NB4 (cell line): Measurements from ENCODE around the gene CXADR.

Experiments used
- DNase-seq: peaks from one replicate; pipeline ENCODE4 v3.0.0; 2010; ENCODE audit warnings: low read depth
- H3K4me3 ChIP-seq: one replicate; pipeline ENCODE4 v1.5.1; 2011; ENCODE audit warnings: mild to moderate bottlenecking, low read depth, low read length, moderate library complexity
- CTCF ChIP-seq: IDR thresholded peaks from one replicate; pipeline ENCODE4 v1.5.1; 2012; ENCODE audit warnings: low read depth, low read length
- MAX ChIP-seq: IDR thresholded peaks from 2 replicates; pipeline ENCODE4 v1.6.1; 2011; ENCODE audit warnings: low read depth, low read length
- MYC ChIP-seq: IDR thresholded peaks from 2 replicates; pipeline ENCODE4 v1.6.1; 2011; ENCODE audit warnings: low read depth, low read length
- POLR2A ChIP-seq: IDR thresholded peaks from 2 replicates; pipeline ENCODE4 v1.6.1; 2011; ENCODE audit warnings: mild to moderate bottlenecking; ENCODE audit not compliant: insufficient read length; ENCODE audit errors: extremely low read depth

The CXADR gene

GRCh38 chr21:17611414-17612022, 98.7 kb downstream of the CXADR start:
- no peak for TF ChIP-seq MYC
- TF ChIP-seq CTCF = no peak
- no peak for TF ChIP-seq MAX
- TF ChIP-seq POLR2A = no peak
- H3K4me3 ChIP-seq = peak overlapping the region; percentile 62
- DNase-seq = peak; percentile 69

GRCh38 chr21:17612023-17612564, 99.3 kb downstream of the CXADR start:
- TF ChIP-seq POLR2A (no peak), CTCF (no peak), MYC (no peak), MAX (no peak)

GRCh38 chr21:17612565-17613241, 99.9 kb downstream of the CXADR start, which contains the start of gene BTG3:
BTG3 (minus strand) TSS chr21:17612901; CDS start chr21:17609144, 3,757 bp downstream.
- no peak for TF ChIP-seq MYC
- no peak for TF ChIP-seq MAX
- TF ChIP-seq CTCF = no peak
- TF ChIP-seq POLR2A = no peak

More at GRCh38 chr21:17612023-17612564, 99.3 kb downstream of the CXADR start:
- peak overlapping the region; percentile 62 for H3K4me3 ChIP-seq
- peak; percentile 15 for DNase-seq

GRCh38 chr21:17613242-17613676, 100.4 kb downstream of the CXADR start:
- H3K4me3 ChIP-seq = no peak overlapping the region
- no peak for DNase-seq
- TF ChIP-seq MAX = no peak
- TF ChIP-seq MYC = no peak
- no peak for TF ChIP-seq POLR2A
- no peak for TF ChIP-seq CTCF

More at GRCh38 chr21:17612565-17613241, 99.9 kb downstream of the CXADR start, which contains the start of gene BTG3:
- peak within 1 kb of the TSS; percentile 62 for H3K4me3 ChIP-seq
- DNase-seq = peak; percentile 59

- no peak for DNase-seq
- TF ChIP-seq MYC (no peak), CTCF (no peak), POLR2A (no peak), MAX (no peak)
- no peak overlapping the region for H3K4me3 ChIP-seq
Observed at GRCh38 chr21:17616831-17617230, 104.0 kb downstream of the CXADR start.
